ENCODE results near the gene OLFM4. TPM values are rescaled to one million over a fixed set of nuclear protein-coding genes. Genes with fewer than 3 reads are reported as not detected.

Gene OLFM4
- total and polyA plus RNA-seq, 2 donors (not counting 3 experiments of a cell fraction or from before 2014, with no cell fraction given) = not detected

DNA sequence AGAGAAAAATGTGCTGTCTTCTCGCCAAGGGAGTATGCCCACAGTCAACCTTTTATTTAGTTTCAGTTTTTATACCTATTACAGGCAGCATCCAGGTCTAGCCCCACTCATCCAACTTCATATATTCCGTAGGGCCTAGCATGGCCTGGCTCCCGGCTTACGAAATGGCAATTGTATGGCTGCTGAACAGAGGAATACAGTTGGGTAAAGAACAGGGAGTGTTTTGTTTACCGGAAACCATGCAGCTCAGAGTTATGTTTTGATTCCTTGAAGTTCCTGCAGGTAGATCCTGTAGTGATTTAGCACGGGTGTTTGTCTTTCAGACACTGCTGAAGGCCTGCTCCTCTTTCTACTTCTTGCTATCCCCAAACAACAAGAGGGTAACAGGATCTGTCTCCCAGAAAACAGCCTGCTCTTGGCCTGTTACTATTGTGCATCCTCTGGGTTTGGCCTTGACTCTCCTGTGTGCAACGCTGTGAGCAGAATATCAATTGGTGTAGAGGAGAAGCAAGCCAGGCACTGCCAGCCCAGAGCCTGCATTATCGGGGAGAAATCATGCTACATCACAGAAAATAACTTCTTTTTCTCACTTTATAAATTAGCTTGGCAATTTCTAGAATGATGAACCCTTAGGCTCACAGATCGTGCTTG is 32.4 kb downstream of the OLFM4 start:
- TF ChIP-seq JUN (IDR thresholded peaks at IDR 0.05; ENCODE audit: borderline replicate concordance, insufficient read depth, insufficient read length, low read depth) (no peak), EZH2 (IDR thresholded peaks at IDR 0.05; ENCODE audit: borderline replicate concordance, low read depth, low read length, severe bottlenecking) (no peak), MYC (IDR thresholded peaks at IDR 0.05; ENCODE audit: low read depth, low read length) (no peak), GATA2 (IDR thresholded peaks at IDR 0.05; ENCODE audit: insufficient read depth, insufficient read length, low read depth, low read length) (no peak), POLR2A (IDR thresholded peaks at IDR 0.05; ENCODE audit: low read depth, low read length) (no peak), FOS (IDR thresholded peaks at IDR 0.05; ENCODE audit: borderline replicate concordance, insufficient read depth, low read length) (no peak), POLR2AphosphoS5 (IDR thresholded peaks at IDR 0.05; ENCODE audit: insufficient read depth, low read depth, low read length) (no peak)
- TF ChIP-seq, protein P1, sequence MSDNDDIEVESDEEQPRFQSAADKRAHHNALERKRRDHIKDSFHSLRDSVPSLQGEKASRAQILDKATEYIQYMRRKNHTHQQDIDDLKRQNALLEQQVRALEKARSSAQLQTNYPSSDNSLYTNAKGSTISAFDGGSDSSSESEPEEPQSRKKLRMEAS (IDR thresholded peaks at IDR 0.05; ENCODE audit: insufficient read depth, insufficient read length) = no peak
- TF ChIP-seq, protein P2, sequence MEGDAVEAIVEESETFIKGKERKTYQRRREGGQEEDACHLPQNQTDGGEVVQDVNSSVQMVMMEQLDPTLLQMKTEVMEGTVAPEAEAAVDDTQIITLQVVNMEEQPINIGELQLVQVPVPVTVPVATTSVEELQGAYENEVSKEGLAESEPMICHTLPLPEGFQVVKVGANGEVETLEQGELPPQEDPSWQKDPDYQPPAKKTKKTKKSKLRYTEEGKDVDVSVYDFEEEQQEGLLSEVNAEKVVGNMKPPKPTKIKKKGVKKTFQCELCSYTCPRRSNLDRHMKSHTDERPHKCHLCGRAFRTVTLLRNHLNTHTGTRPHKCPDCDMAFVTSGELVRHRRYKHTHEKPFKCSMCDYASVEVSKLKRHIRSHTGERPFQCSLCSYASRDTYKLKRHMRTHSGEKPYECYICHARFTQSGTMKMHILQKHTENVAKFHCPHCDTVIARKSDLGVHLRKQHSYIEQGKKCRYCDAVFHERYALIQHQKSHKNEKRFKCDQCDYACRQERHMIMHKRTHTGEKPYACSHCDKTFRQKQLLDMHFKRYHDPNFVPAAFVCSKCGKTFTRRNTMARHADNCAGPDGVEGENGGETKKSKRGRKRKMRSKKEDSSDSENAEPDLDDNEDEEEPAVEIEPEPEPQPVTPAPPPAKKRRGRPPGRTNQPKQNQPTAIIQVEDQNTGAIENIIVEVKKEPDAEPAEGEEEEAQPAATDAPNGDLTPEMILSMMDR (IDR thresholded peaks at IDR 0.05; ENCODE audit: extremely low read depth in 1 of 2, insufficient read depth in 1 of 2, low read depth in 1 of 2, low read length in 2 of 2) = no peak

More for the DNA sequence above, 32.4 kb downstream of the OLFM4 start:
- H3K27ac ChIP-seq (ENCODE audit: insufficient read depth, low read depth, low read length) = no peak overlapping the region
- H3K36me3 ChIP-seq (ENCODE audit: control insufficient read depth in 2 of 2, extremely low read depth in 1 of 2, insufficient read depth in 2 of 2, low read length in 2 of 2) = no peaks in the 10 kb centered on the region
- ChIA-PET CTCF (no interaction called here), POLR2A (no interaction called here)
- H3K27me3 ChIP-seq (ENCODE audit: control insufficient read depth in 2 of 2, insufficient read depth in 2 of 2, low read length in 2 of 2) = no peaks in the 10 kb centered on the region
- H3K4me1 ChIP-seq (ENCODE audit: control insufficient read depth, extremely low read depth, insufficient read depth, low read length) = no peaks in the 10 kb centered on the region
- no TSS peak for BruUV-seq (replicated peaks)
- intact Hi-C loops (cut with micrococcal nuclease) = no loop called here
- no peaks in the 10 kb centered on the region for H3K9me1 ChIP-seq (replicated peaks; ENCODE audit: control insufficient read depth, extremely low read depth, insufficient read depth, low read length)
- no peaks in the 10 kb centered on the region for H4K20me1 ChIP-seq (replicated peaks; ENCODE audit: control insufficient read depth, extremely low read depth, insufficient read depth, low read length)
- H3K4me3 ChIP-seq (replicated peaks in 1 of 3; ENCODE audit: insufficient read depth in 1 of 3, low read depth in 1 of 3, low read length in 3 of 3) = no peak overlapping the region
- DNase-seq (ENCODE audit: low read depth, low spot score) (no peak), FAIRE-seq (no peak)
- peaks cover 2% of the 10 kb centered on the region for H3K9me3 ChIP-seq (replicated peaks; ENCODE audit: control insufficient read depth, insufficient read depth, low read length)
- H3K79me2 ChIP-seq (ENCODE audit: control insufficient read depth, insufficient read depth, low read length) = no peaks in the 10 kb centered on the region
- dilution Hi-C loops (cut with MboI; ENCODE audit: extremely low pct_ligation_motif_present, low sequenced_read_pairs) = no loop called here
- no peak overlapping the region for H2AFZ ChIP-seq (ENCODE audit: low read depth, low read length)
- H3K9ac ChIP-seq (replicated peaks; ENCODE audit: extremely low read depth, insufficient read depth, low read length) = no peak overlapping the region
- H3K4me2 ChIP-seq (ENCODE audit: insufficient read depth, low read length) = no peak overlapping the region

Measured in endothelial cell of umbilical vein (primary cell).